Retinal pigment epithelial cell (primary cell): Measurements from ENCODE around the gene PUS10.
"Not testable (repeated sequence)": the region's sequence is repeated elsewhere in the genome, so short reads cannot be mapped to it uniquely, and the experiment has no call there.

Source experiments
- DNase-seq: peaks from one replicate; pipeline ENCODE4 v3.0.0-alpha.2; 2010; ENCODE audit warnings: low read depth
- H3K4me3 ChIP-seq: 2 replicates; pipeline ENCODE4 v1.5.1; 2011; ENCODE audit warnings: mild to moderate bottlenecking, low read length, control low read depth, moderate library complexity
- CTCF ChIP-seq: conservative IDR thresholded peaks from 2 replicates; pipeline ENCODE4 v1.5.1; 2011; ENCODE audit warnings: low read depth, low read length, control low read depth, inconsistent platforms

PUS10 gene

GRCh38 chr2:61045226-61045625 lies 27.2 kb upstream of the PUS10 start:
- no peak overlapping the region for H3K4me3 ChIP-seq
- DNase-seq: no peak
- no peak for TF ChIP-seq CTCF

- TF ChIP-seq CTCF: no peak
- DNase-seq: no peak
- no peak overlapping the region for H3K4me3 ChIP-seq
Measured at GRCh38 chr2:61044636-61045035, 26.6 kb upstream of the PUS10 start.

GRCh38 chr2:61042807-61043206 lies 24.8 kb upstream of the PUS10 start:
- no peak for DNase-seq
- no peak for TF ChIP-seq CTCF
- H3K4me3 ChIP-seq: no peak overlapping the region

- not testable (repeated sequence) for H3K4me3 ChIP-seq, DNase-seq
Measured at GRCh38 chr2:61036643-61037042, 18.6 kb upstream of the PUS10 start.

- H3K4me3 ChIP-seq: not testable (repeated sequence)
Measured at GRCh38 chr2:61034592-61034991, 16.5 kb upstream of the PUS10 start.

GRCh38 chr2:61029533-61029932 lies 11.5 kb upstream of the PUS10 start:
- DNase-seq: no peak
- H3K4me3 ChIP-seq: no peak overlapping the region
- no peak for TF ChIP-seq CTCF

More at GRCh38 chr2:61034592-61034991, 16.5 kb upstream of the PUS10 start:
- DNase-seq: not testable (repeated sequence)

GRCh38 chr2:61023670-61024069 lies 5.6 kb upstream of the PUS10 start:
- DNase-seq: no peak
- no peak for TF ChIP-seq CTCF

GRCh38 chr2:61021228-61021660 lies 3.2 kb upstream of the PUS10 start:
- DNase-seq: no peak
- TF ChIP-seq CTCF: no peak
- no peak overlapping the region for H3K4me3 ChIP-seq

More at GRCh38 chr2:61023670-61024069, 5.6 kb upstream of the PUS10 start:
- H3K4me3 ChIP-seq: no peak overlapping the region
